Measurements from ENCODE around the gene FAM162A. TPM values are rescaled to one million over a fixed set of nuclear protein-coding genes. Genes with fewer than 3 reads are reported as not detected.

The FAM162A gene
- total RNA-seq, 1 experiment from 2014 or later, result 83.9 TPM

DNA sequence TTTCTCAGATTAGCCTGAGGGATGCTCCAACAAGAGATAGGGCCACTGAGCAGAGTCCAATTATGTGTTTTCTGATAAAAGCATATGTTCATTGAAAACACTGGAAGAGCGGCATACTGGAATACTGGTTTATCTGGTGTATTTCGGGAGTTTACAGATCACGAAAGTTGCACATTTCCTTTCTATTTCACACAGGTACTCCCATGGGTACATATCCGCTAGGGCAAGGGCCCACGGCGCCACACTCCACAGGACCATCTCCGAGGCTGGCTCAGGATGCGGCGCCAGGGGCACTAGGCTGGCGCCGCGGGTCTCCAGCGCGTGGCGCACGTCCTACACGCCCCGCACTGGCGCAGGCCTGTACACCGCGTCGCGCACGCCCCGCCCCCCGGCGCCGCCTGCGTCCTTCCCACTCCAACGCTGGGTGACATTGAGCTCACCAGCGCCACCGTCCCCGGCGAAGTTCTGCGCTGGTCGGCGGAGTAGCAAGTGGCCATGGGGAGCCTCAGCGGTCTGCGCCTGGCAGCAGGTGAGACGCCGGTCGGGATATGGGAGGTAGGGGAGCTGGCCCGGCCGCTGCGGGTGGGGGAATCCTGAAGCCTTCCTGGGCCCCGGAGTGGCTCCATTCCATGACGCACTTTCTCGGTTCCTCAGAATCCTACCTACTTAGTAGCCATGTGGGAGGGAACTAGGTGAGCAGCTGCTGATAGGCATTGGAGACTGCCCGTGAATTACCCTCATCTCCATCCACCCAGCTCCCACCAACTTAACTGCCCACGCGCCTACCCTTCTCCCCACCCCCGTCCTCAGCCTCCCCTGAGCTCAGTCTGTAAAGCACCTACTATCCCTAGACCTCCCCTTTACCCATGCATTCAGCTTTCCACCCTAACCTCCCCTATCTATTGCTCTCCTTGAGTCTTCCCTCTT is at the start of gene FAM162A (continued):
- no peak for TF ChIP-seq MXD4 (CRISPR knock-in tag; IDR thresholded peaks at IDR 0.05; ENCODE audit: borderline replicate concordance)
- no peak for TF ChIP-seq ATF3 (CRISPR knock-in tag; conservative IDR thresholded peaks at IDR 0.05)
- no peak for TF ChIP-seq GTF2I (CRISPR knock-in tag; conservative IDR thresholded peaks at IDR 0.05)
- TF ChIP-seq ATF6 (CRISPR knock-in tag; IDR thresholded peaks at IDR 0.05), result no peak
- peak; percentile 93 for TF ChIP-seq ZBTB21 (CRISPR knock-in tag; IDR thresholded peaks at IDR 0.05; ENCODE audit: borderline replicate concordance)
- TF ChIP-seq KAT7 (CRISPR knock-in tag; IDR thresholded peaks at IDR 0.05; ENCODE audit: borderline replicate concordance), result no peak
- TF ChIP-seq FOXJ3 (CRISPR knock-in tag; IDR thresholded peaks at IDR 0.05; ENCODE audit: borderline replicate concordance), result no peak
- peak; percentile 24; the same call in 1 of the 2 replicates for TF ChIP-seq CREB1 (CRISPR knock-in tag; IDR thresholded peaks at IDR 0.05)
- TF ChIP-seq SMAD4 (CRISPR knock-in tag; IDR thresholded peaks at IDR 0.05), result no peak
- peak; percentile 69; the same call in 1 of the 2 replicates for TF ChIP-seq TEAD1 (CRISPR knock-in tag; IDR thresholded peaks at IDR 0.05)
- TF ChIP-seq, protein P1, sequence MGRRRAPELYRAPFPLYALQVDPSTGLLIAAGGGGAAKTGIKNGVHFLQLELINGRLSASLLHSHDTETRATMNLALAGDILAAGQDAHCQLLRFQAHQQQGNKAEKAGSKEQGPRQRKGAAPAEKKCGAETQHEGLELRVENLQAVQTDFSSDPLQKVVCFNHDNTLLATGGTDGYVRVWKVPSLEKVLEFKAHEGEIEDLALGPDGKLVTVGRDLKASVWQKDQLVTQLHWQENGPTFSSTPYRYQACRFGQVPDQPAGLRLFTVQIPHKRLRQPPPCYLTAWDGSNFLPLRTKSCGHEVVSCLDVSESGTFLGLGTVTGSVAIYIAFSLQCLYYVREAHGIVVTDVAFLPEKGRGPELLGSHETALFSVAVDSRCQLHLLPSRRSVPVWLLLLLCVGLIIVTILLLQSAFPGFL (CRISPR knock-in tag; IDR thresholded peaks at IDR 0.05; ENCODE audit: borderline replicate concordance), result no peak; the same call in 1 of the 2 replicates
- no peak for TF ChIP-seq ZNF317 (CRISPR knock-in tag; IDR thresholded peaks at IDR 0.05; ENCODE audit: borderline replicate concordance, low read depth)
- no peak for TF ChIP-seq CDX4 (CRISPR knock-in tag; IDR thresholded peaks at IDR 0.05; ENCODE audit: borderline replicate concordance)
- TF ChIP-seq ZNF121 (CRISPR knock-in tag; IDR thresholded peaks at IDR 0.05), result no peak
- TF ChIP-seq ZNF138 (CRISPR knock-in tag; conservative IDR thresholded peaks at IDR 0.05), result peak; percentile 85; the same call in 1 of the 2 replicates
- TF ChIP-seq PRDM15 (CRISPR knock-in tag; IDR thresholded peaks at IDR 0.05), result peak; percentile 86
- TF ChIP-seq ZNF512 (CRISPR knock-in tag; IDR thresholded peaks at IDR 0.05; ENCODE audit: borderline replicate concordance), result no peak
- 0 out of 2 replicates have a peak, but pooled peaks have one; percentile 60 for TF ChIP-seq CBFB (CRISPR knock-in tag; IDR thresholded peaks at IDR 0.05; ENCODE audit: low read depth)
- TF ChIP-seq, protein P2, sequence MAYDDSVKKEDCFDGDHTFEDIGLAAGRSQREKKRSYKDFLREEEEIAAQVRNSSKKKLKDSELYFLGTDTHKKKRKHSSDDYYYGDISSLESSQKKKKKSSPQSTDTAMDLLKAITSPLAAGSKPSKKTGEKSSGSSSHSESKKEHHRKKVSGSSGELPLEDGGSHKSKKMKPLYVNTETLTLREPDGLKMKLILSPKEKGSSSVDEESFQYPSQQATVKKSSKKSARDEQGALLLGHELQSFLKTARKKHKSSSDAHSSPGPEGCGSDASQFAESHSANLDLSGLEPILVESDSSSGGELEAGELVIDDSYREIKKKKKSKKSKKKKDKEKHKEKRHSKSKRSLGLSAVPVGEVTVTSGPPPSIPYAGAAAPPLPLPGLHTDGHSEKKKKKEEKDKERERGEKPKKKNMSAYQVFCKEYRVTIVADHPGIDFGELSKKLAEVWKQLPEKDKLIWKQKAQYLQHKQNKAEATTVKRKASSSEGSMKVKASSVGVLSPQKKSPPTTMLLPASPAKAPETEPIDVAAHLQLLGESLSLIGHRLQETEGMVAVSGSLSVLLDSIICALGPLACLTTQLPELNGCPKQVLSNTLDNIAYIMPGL (CRISPR knock-in tag; IDR thresholded peaks at IDR 0.05), result peak; percentile 97
- 0 out of 2 replicates have a peak, but pooled peaks have one; percentile 32 for TF ChIP-seq ZNF219 (CRISPR knock-in tag; IDR thresholded peaks at IDR 0.05; ENCODE audit: borderline replicate concordance)
- peak; percentile 69; the same call in 1 of the 2 replicates for TF ChIP-seq ESRRA (CRISPR knock-in tag; IDR thresholded peaks at IDR 0.05; ENCODE audit: borderline replicate concordance)
- TF ChIP-seq, protein P3, sequence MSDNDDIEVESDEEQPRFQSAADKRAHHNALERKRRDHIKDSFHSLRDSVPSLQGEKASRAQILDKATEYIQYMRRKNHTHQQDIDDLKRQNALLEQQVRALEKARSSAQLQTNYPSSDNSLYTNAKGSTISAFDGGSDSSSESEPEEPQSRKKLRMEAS (CRISPR knock-in tag; IDR thresholded peaks at IDR 0.05), result peak; percentile 93
- peak; percentile 69 for TF ChIP-seq FOXP1 (CRISPR knock-in tag; IDR thresholded peaks at IDR 0.05; ENCODE audit: borderline replicate concordance)
- TF ChIP-seq NR2C2 (CRISPR knock-in tag; IDR thresholded peaks at IDR 0.05), result no peak
- TF ChIP-seq SMAD3 (CRISPR knock-in tag; IDR thresholded peaks at IDR 0.05; ENCODE audit: borderline replicate concordance), result no peak; the same call in 1 of the 2 replicates
- peak; percentile 87; the same call in 1 of the 2 replicates for TF ChIP-seq FOXK1 (CRISPR knock-in tag; IDR thresholded peaks at IDR 0.05)

Measured in WTC11 (cell line).